ACC112 (cell line): ENCODE data around the gene SEC14L5.

Experiments
- H2AFZ ChIP-seq: fragments of 200-600 bp; sonication (generic); one replicate; pipeline ENCODE4 v1.6.0; 2017; ENCODE audit warnings: antibody characterized with exemption, low read length; ENCODE audit not compliant: unreplicated experiment
- H3K27ac ChIP-seq: fragments of 200-600 bp; sonication (generic); 2 replicates; pipeline ENCODE4 v1.5.1; 2014; ENCODE audit warnings: low read depth, mild to moderate bottlenecking, antibody characterized with exemption, low read length, moderate library complexity
- H3K27me3 ChIP-seq: fragments of 200-600 bp; sonication (generic); 2 replicates; pipeline ENCODE4 v1.6.1; 2014; ENCODE audit warnings: mild to moderate bottlenecking, antibody characterized with exemption, low read length, moderate library complexity, mixed read lengths; ENCODE audit not compliant: insufficient read depth
- H3K36me3 ChIP-seq: fragments of 200-600 bp; sonication (generic); 2 replicates; pipeline ENCODE4 v1.6.1; 2016; ENCODE audit warnings: mild to moderate bottlenecking, antibody characterized with exemption, low read length, moderate library complexity, mixed read lengths; ENCODE audit not compliant: insufficient read depth
- H3K4me1 ChIP-seq: fragments of 200-600 bp; sonication (generic); one replicate; pipeline ENCODE4 v1.6.1; 2016; ENCODE audit warnings: low read length, mixed read lengths; ENCODE audit not compliant: insufficient read depth, unreplicated experiment, control insufficient read depth
- H3K4me3 ChIP-seq: fragments of 200-600 bp; sonication (generic); 2 replicates; pipeline ENCODE4 v1.5.1; 2014; ENCODE audit warnings: mild to moderate bottlenecking, low read depth, low read length
- H3K79me2 ChIP-seq: fragments of 200-600 bp; sonication (generic); one replicate; pipeline ENCODE4 v1.6.0; 2016; ENCODE audit warnings: low read length; ENCODE audit not compliant: control insufficient read depth, unreplicated experiment, insufficient read depth

Gene SEC14L5

DNA sequence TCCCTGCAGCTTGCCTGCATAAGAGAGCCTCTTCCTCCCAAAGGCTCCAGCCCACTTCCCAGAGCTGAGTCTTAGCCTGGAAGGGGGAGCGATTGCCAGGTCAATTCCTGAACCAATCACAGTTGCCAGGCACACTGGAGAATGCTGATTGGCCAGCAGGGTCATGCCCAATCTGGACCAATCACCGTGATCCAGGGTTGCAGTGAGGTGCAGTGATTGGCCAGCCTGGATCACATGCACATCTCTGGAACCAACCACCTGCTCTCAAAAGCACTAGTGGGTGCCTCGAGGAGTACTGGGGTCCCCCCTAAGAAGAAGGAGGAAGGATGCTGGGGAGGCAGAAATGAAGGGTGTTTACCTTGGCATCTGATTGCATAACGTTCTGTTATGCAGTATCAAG, 57.2 kb downstream of the SEC14L5 start:
- no peaks in the 10 kb centered on the region for H3K4me1 ChIP-seq
- H2AFZ ChIP-seq: no peak overlapping the region
- H3K36me3 ChIP-seq: no peaks in the 10 kb centered on the region
- H3K27me3 ChIP-seq: peaks cover 42% of the 10 kb centered on the region
- H3K79me2 ChIP-seq: no peaks in the 10 kb centered on the region
- H3K4me3 ChIP-seq: no peak overlapping the region
- no peak overlapping the region for H3K27ac ChIP-seq

DNA sequence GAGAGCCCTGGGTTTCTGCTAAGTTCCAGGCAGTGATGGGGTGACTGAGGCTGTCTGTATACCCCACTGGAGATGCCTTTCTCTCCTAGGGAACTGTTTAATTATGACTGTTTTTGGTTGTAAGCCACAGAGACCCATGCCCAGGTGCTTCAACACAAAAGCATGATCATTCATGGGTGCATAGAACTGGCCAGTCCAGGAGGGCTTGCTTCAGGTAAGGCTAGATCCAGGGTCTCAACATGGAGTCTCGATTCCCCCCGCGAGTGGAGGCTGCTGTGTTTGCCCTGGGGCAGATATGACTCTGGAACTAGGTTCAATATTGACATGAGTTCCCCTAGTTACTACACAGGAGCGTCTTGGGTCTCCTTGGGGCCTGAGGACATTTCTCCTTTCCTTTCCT, 57.8 kb downstream of the SEC14L5 start:
- Histone ChIP-seq H3K4me3 (no peak overlapping the region), H3K27me3 (peaks cover 37% of the 10 kb centered on the region), H3K79me2 (no peaks in the 10 kb centered on the region), H3K27ac (no peak overlapping the region), H3K4me1 (no peaks in the 10 kb centered on the region), H3K36me3 (no peaks in the 10 kb centered on the region), H2AFZ (no peak overlapping the region)

DNA sequence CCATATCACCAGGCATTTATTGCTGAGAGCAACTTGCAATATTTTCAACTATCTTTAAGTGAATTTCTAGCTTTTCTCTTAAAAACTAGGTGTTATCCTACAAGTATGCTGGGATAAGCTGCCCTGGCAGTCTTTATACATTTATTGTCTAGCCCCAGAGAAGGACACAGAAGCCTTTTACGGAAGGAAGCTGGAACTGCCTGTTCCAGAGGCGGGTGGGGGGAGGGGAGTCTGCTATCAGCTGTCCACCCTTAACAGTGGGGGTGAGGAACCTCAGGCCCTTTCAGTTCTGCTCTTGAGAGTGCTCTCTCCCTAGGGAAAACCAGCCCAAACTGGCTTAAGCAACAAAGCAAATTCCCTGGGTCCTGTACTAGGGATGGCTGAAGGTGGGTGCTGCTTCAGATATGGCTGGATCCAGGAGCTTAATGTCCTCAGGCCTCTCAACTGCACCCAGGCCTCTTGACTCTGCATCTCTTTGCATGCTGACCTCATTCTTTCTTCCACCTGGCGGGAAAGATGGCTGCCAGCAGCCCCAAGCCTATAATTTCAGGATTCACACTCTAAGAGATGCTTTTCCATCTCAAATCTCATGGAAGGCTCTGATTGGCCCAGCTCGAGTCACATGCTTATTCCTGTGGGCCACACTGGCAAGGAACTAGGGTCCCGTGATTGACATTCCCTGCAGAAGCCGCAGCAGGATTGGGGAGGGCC, 59.0 kb downstream of the SEC14L5 start:
- H3K4me1 ChIP-seq: no peaks in the 10 kb centered on the region

DNA sequence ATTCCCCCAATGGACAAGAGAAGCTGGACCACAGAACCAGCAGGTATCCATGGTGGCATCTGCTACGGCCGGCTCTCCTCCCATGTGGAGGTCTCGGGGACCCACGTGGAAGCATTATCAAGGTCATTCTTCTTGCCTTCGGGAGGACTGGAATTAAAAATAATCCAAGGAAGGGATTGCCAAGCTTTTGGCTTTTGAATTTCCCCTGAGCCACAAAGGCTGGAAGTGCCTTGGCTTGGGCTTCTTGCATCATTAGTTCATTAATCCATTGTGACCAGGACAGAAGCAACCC, 59.5 kb downstream of the SEC14L5 start:
- H3K79me2 ChIP-seq: no peaks in the 10 kb centered on the region
- peaks cover 21% of the 10 kb centered on the region; the same call in 1 of the 2 replicates for H3K27me3 ChIP-seq
- H2AFZ ChIP-seq: no peak overlapping the region
- no peak overlapping the region for H3K4me3 ChIP-seq
- H3K4me1 ChIP-seq: no peaks in the 10 kb centered on the region
- no peaks in the 10 kb centered on the region for H3K36me3 ChIP-seq
- H3K27ac ChIP-seq: no peak overlapping the region

More for the DNA sequence above, 59.0 kb downstream of the SEC14L5 start:
- H3K27me3 ChIP-seq: peaks cover 25% of the 10 kb centered on the region
- H3K36me3 ChIP-seq: no peaks in the 10 kb centered on the region
- H2AFZ ChIP-seq: no peak overlapping the region
- H3K79me2 ChIP-seq: no peaks in the 10 kb centered on the region
- H3K27ac ChIP-seq: no peak overlapping the region
- H3K4me3 ChIP-seq: no peak overlapping the region

DNA sequence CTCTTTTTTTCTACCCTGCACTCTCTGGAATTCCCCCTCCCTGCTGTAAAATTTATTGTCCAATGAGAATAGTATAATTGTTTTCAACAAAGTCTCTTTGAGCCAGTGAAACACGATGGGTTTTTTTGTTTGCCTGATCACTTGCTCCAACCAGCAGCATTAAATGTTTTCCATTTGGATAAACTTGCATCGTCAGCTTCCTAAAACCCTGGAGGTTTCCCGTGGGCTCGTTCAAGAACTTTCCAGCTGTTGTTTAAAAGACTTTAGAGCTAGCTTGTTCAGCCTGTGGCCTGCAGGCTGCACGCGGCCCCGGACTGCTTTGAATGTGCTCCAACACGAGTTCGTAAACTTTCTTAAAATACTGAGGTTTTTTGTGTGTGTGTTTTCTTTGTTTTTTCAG, 60.7 kb downstream of the SEC14L5 start:
- H3K27ac ChIP-seq: no peak overlapping the region
- H3K4me1 ChIP-seq: no peaks in the 10 kb centered on the region

DNA sequence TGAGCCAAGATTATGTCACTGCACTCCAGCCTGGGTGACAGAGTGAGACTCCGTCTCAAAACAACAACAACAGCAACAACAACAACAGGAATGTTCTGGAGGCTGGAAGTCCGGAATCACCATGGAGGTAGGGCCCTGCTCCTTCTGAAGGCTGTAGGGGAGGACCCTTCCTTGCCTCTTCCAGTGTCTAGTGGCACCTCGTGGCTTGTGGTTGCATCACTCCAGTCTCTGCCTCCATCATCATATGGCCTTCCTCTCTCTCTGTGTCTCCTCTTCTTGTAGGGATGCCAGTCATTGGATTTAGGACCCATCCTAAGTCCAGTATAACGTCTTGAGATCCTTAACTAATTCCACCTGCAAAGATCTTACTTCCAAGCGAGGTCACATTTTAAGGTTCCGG, 61.6 kb downstream of the SEC14L5 start:
- no peak overlapping the region for H3K27ac ChIP-seq
- no peak overlapping the region for H3K4me3 ChIP-seq
- no peaks in the 10 kb centered on the region for H3K36me3 ChIP-seq
- H3K4me1 ChIP-seq: no peaks in the 10 kb centered on the region
- peaks cover 21% of the 10 kb centered on the region; the same call in 1 of the 2 replicates for H3K27me3 ChIP-seq
- no peak overlapping the region for H2AFZ ChIP-seq
- no peaks in the 10 kb centered on the region for H3K79me2 ChIP-seq

More for the DNA sequence above, 60.7 kb downstream of the SEC14L5 start:
- H3K36me3 ChIP-seq: no peaks in the 10 kb centered on the region
- H3K79me2 ChIP-seq: no peaks in the 10 kb centered on the region
- H3K27me3 ChIP-seq: peaks cover 21% of the 10 kb centered on the region; the same call in 1 of the 2 replicates
- H3K4me3 ChIP-seq: no peak overlapping the region
- no peak overlapping the region for H2AFZ ChIP-seq

DNA sequence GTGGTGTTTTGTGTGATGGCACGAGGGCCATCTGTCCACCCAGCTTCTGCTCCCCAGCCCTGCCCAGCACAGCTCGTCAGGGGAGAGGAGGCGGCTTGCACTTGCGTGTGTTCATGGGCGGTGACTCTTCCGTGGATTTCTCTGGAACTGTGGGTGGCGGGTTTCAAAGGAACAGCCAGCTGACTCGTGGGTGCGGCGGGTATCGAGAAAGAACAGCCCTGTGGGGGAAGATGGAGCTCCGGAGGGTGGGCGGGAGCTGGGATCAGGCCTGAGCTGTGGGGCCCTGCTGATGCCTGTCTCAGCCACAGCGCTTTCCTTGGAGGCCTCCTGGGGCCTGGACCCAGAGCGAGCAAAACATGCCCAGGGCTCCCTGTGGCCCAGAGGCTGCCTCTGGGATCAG, 62.4 kb downstream of the SEC14L5 start:
- Histone ChIP-seq H3K4me1 (no peaks in the 10 kb centered on the region), H3K36me3 (no peaks in the 10 kb centered on the region), H2AFZ (no peak overlapping the region), H3K27me3 (peaks cover 21% of the 10 kb centered on the region; the same call in 1 of the 2 replicates), H3K4me3 (no peak overlapping the region), H3K27ac (no peak overlapping the region), H3K79me2 (no peaks in the 10 kb centered on the region)

DNA sequence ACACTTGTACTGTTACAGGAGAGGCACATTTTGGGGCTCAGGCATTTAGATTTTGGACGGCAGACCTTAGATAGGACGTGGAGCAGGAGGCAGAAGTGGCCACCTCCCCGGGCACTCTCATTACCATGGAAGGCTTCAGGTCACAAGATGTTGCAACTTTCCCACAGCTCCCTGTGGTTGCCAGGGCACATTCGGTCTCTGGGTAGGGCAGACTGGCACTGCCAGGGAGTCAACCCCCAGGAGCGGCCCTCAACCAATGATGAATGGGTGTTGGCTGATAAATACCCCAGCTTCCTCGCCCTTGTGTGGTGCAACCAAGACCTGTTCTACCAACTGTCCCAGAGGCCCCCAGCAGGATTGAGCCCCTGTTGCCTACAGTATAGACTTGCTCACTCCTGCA, 64.4 kb downstream of the SEC14L5 start:
- H3K4me1 ChIP-seq: no peaks in the 10 kb centered on the region
- peaks cover 4% of the 10 kb centered on the region; the same call in 1 of the 2 replicates for H3K27me3 ChIP-seq
- H3K4me3 ChIP-seq: no peak overlapping the region
- no peak overlapping the region for H2AFZ ChIP-seq
- no peaks in the 10 kb centered on the region for H3K36me3 ChIP-seq
- no peaks in the 10 kb centered on the region for H3K79me2 ChIP-seq
- no peak overlapping the region for H3K27ac ChIP-seq

DNA sequence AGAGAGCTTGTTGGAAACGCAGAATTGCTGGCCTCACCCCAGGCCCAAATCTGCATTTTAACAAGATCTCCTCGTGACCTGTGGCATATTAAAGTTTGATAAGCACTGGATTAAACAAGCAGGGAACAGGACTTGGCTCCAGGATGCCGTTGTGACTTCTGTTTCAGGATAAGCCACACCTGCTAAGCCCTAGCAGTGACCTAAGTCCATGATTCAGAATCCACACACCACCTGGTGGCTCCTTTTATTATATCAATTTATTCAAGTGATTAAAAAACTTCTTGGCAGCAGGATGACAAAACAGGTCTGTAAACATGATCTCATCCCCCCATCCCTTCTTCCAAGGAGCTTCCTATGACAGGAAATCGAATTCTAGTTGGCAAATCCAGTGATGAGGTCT, 66.5 kb downstream of the SEC14L5 start:
- no peaks in the 10 kb centered on the region for H3K4me1 ChIP-seq
- 0 out of 2 replicates have a peak, but pooled peaks cover 3% of the 10 kb centered on the region for H3K27me3 ChIP-seq
- H2AFZ ChIP-seq: no peak overlapping the region
- H3K36me3 ChIP-seq: no peaks in the 10 kb centered on the region
- no peaks in the 10 kb centered on the region for H3K79me2 ChIP-seq
- no peak overlapping the region for H3K4me3 ChIP-seq
- no peak overlapping the region for H3K27ac ChIP-seq

DNA sequence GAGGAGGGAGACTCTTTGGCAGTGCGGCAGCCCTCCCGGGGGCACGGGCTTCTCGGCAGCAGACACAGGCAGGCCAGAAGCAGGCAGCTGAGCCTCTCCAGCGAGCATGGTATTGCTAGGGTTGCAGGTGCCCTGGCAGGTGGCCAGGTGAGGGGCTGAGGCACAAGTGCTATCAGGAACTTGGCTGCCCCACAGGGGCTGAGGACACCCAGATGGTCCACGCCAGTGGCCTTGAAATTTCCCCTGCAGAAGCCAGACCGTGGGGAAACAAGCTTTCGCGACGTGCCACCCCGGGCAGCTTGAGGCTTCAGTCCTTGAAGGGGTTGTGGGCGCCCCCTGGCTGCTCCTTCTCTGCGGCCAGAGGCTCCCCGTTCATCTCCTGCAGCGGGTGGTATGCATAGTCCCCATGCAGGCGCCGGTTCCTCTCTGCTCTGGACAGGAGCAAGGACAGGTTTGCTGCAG, 67.1 kb downstream of the SEC14L5 start:
- Histone ChIP-seq H3K27ac (no peak overlapping the region), H3K27me3 (no peaks in the 10 kb centered on the region), H3K79me2 (no peaks in the 10 kb centered on the region), H3K4me1 (no peaks in the 10 kb centered on the region), H3K36me3 (no peaks in the 10 kb centered on the region), H3K4me3 (no peak overlapping the region), H2AFZ (no peak overlapping the region)

DNA sequence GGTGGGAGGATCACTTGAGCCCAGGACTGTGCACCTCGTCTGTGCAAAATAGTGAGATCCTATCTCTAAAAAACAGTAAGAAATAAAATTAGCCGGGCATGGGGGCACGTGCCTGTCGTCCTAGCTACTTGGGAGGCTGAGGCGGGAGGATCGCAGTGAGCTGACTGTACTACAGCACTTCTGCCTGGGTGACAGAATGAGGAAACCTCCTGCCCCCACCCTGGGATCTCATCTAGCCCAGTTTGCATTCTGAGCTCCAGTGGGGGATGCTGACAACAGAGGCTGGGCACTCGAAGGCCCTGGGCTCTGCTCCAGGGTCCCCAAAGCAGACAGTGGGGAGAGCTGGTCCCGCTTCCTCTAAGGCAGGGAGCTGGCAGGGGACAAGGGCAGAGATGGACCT, 68.5 kb downstream of the SEC14L5 start:
- Histone ChIP-seq H2AFZ (no peak overlapping the region), H3K4me1 (no peaks in the 10 kb centered on the region), H3K4me3 (no peak overlapping the region), H3K27ac (no peak overlapping the region), H3K36me3 (no peaks in the 10 kb centered on the region), H3K79me2 (no peaks in the 10 kb centered on the region), H3K27me3 (no peaks in the 10 kb centered on the region)
